Measurements from ENCODE around the gene ETV4. TPM values are rescaled to one million over a fixed set of nuclear protein-coding genes. Genes with fewer than 3 reads are reported as not detected.

The ETV4 gene
- total RNA-seq, 1 donor from 2014 or later = 1.6 TPM

DNA sequence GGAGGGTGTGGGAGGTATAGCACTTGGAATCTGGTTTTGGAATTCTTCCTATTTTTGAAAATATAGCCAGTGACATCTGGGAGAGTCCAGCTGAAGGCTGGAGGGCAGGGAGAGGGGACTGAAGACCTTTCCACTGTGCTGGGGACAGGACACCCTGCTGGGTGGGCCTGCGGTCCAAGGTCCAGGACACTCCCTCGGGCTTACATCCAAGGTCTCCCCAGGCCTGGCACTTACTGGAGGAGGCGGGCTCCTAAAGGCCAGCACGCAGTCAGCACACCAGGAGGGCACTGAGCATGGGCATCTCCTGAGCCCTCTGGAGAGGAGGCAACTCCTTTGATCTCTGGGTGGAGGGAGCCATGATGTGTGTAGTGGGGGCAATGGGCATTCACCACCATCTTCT lies 35.5 kb upstream of the ETV4 start:
- no peak overlapping the region for H3K4me3 ChIP-seq (ENCODE audit: low read length in 3 of 3)
- H3K36me3 ChIP-seq (ENCODE audit: control insufficient read depth in 3 of 3, insufficient read depth in 3 of 3, low read length in 3 of 3) = no peaks in the 10 kb centered on the region
- H3K9ac ChIP-seq (ENCODE audit: low read depth in 1 of 3, low read length in 3 of 3) = no peak overlapping the region
- H3K4me1 ChIP-seq (ENCODE audit: control insufficient read depth in 3 of 3, insufficient read depth in 3 of 3, low read length in 3 of 3) = peaks cover 21 to 30% (median 28%) of the 10 kb centered on the region in 3 donors
- H3K27ac ChIP-seq (ENCODE audit: low read depth, low read length) = peak overlapping the region; percentile 59
- H3K9me3 ChIP-seq (ENCODE audit: control insufficient read depth in 3 of 3, low read length in 3 of 3) = no peaks in the 10 kb centered on the region
- peaks cover 2 to 7% (median 3%) of the 10 kb centered on the region in 3 donors for H3K27me3 ChIP-seq (ENCODE audit: control insufficient read depth in 3 of 3, insufficient read depth in 3 of 3, low read length in 3 of 3)

DNA sequence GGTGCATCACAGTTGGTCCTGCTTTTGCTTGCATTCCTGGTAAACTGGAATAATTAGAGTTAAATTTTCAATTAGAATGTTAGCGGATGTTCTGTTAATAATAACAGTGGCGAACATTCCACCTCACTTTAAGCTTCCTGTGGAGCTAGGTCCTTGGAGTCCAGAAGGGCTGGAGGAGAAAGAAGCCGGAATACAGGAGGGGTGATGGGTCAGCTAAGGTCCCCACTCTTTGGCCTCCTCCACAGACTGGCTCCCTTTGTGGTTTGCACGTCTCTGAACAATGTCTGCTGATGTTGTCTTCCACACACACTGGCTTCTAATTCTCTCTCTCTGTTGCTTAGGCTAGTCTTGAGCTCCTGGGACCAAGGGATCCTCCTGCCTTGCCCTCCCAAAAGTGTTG lies 35.0 kb upstream of the ETV4 start:
- Histone ChIP-seq H3K27ac (ENCODE audit: low read depth, low read length) (peak overlapping the region; percentile 59), H3K4me1 (ENCODE audit: control insufficient read depth in 3 of 3, insufficient read depth in 3 of 3, low read length in 3 of 3) (peaks cover 21 to 30% (median 28%) of the 10 kb centered on the region in 3 donors), H3K27me3 (ENCODE audit: control insufficient read depth in 3 of 3, insufficient read depth in 3 of 3, low read length in 3 of 3) (peaks cover 2 to 7% (median 3%) of the 10 kb centered on the region in 3 donors), H3K9me3 (ENCODE audit: control insufficient read depth in 3 of 3, low read length in 3 of 3) (no peaks in the 10 kb centered on the region), H3K36me3 (ENCODE audit: control insufficient read depth in 3 of 3, insufficient read depth in 3 of 3, low read length in 3 of 3) (no peaks in the 10 kb centered on the region), H3K9ac (ENCODE audit: low read depth in 1 of 3, low read length in 3 of 3) (no peak overlapping the region), H3K4me3 (ENCODE audit: low read length in 3 of 3) (no peak overlapping the region)

DNA sequence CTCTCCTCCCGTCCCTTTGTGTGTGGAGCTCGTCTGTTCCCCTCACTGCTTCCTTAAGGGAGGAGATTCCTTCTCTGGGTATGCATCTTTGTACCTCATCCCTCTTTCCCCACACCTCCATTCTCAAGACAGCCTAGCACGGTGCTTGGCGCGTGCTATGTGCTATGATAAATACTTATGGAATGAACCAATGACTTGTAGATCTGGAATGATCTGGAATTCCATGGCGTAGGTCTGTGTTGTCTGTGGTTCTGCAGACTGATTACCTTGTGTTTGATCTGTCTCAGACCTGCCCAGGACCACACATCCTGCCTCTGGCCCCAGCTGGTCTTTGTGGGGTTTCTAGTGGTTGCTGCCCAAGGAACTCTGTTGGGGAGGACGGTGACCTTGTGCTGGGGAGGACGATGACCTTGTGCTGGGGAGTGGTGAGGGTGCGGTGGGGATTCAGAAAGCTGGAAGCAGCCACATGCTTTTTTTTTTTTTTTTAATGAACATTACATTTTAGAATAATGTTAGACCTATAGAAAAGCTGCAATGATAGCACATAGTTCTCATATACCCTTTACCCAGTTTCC lies 33.5 kb upstream of the ETV4 start:
- H3K4me3 ChIP-seq (ENCODE audit: low read length in 3 of 3) = no peak overlapping the region
- H3K4me1 ChIP-seq (ENCODE audit: control insufficient read depth in 3 of 3, insufficient read depth in 3 of 3, low read length in 3 of 3) = peaks cover 21 to 30% (median 28%) of the 10 kb centered on the region in 3 donors
- peaks cover 2 to 7% (median 2%) of the 10 kb centered on the region in 3 donors for H3K27me3 ChIP-seq (ENCODE audit: control insufficient read depth in 3 of 3, insufficient read depth in 3 of 3, low read length in 3 of 3)
- H3K27ac ChIP-seq (ENCODE audit: low read depth, low read length) = no peak overlapping the region
- no peaks in the 10 kb centered on the region for H3K36me3 ChIP-seq (ENCODE audit: control insufficient read depth in 3 of 3, insufficient read depth in 3 of 3, low read length in 3 of 3)
- no peak overlapping the region for H3K9ac ChIP-seq (ENCODE audit: low read depth in 1 of 3, low read length in 3 of 3)
- no peaks in the 10 kb centered on the region for H3K9me3 ChIP-seq (ENCODE audit: control insufficient read depth in 3 of 3, low read length in 3 of 3)

DNA sequence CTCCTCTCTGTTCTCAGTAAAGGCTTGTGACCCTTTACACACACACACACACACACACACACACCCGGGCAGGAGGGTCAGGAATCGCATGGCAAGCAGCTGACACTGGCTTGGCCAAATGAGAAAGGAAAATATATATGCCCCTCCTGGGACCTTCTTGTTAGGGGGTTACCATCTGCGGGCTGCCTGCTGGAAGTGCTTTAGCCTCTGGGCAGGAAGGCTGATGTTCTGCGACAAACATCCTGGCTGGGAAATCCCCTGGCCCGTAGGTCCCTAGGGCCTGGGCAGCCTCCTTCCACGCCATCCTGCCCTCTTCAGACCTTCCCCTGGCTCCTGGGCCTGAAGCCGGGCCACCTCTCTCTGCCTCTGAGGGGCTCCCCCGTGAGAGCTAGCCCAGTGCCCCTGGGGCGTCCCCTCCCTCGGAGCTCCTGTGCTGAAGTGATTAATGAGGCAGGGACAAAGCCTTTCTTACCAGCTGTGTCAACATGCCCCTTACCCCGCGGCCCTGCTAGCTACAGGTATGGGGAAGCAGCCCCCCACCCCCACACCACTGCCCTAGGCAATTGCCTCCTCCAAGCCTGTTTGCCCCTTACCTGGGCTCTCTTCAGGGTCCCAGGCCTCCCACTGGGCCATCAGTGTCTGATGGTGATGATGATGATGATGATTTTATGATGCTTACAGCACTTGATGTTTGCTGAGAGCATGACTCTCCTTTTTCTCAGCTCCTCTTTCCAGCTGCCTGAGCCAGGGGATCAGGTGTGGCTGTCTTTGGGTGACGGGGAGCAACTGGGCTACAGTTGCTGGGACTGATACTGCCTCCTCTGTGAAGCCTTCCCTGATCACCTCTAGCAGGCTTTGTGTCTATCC lies 32.8 kb upstream of the ETV4 start:
- peaks cover 0 to 7% (median 2%) of the 10 kb centered on the region in 3 donors for H3K27me3 ChIP-seq (ENCODE audit: control insufficient read depth in 3 of 3, insufficient read depth in 3 of 3, low read length in 3 of 3)
- H3K36me3 ChIP-seq (ENCODE audit: control insufficient read depth in 3 of 3, insufficient read depth in 3 of 3, low read length in 3 of 3) = no peaks in the 10 kb centered on the region
- H3K4me3 ChIP-seq (ENCODE audit: low read length in 3 of 3) = no peak overlapping the region
- H3K4me1 ChIP-seq (ENCODE audit: control insufficient read depth in 3 of 3, insufficient read depth in 3 of 3, low read length in 3 of 3) = peaks cover 21 to 30% (median 28%) of the 10 kb centered on the region in 3 donors
- H3K27ac ChIP-seq (ENCODE audit: low read depth, low read length) = peak overlapping the region; percentile 11
- no peaks in the 10 kb centered on the region for H3K9me3 ChIP-seq (ENCODE audit: control insufficient read depth in 3 of 3, low read length in 3 of 3)
- H3K9ac ChIP-seq (ENCODE audit: low read depth in 1 of 3, low read length in 3 of 3) = peak overlapping the region; percentile 10 to 45 (median 15)

DNA sequence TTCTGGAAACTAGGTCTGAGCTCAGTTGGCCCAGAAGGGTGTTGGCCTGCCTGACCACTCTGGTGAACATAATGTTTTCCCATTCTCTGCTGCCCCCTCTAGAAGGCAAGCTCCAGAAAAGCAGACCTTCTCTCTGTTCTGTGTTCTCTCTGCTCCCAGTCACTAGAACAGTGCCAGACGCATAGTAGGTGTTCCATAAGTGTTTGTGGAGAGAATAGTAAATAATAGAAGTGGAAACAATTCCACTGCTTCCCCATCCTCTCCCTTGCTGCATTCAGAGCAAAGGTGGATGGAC lies 32.2 kb upstream of the ETV4 start:
- Histone ChIP-seq H3K4me1 (ENCODE audit: control insufficient read depth in 3 of 3, insufficient read depth in 3 of 3, low read length in 3 of 3) (peaks cover 21 to 30% (median 28%) of the 10 kb centered on the region in 3 donors), H3K9ac (ENCODE audit: low read depth in 1 of 3, low read length in 3 of 3) (peak overlapping the region; percentile 10 to 45 (median 15)), H3K27me3 (ENCODE audit: control insufficient read depth in 3 of 3, insufficient read depth in 3 of 3, low read length in 3 of 3) (peaks cover 0 to 7% (median 2%) of the 10 kb centered on the region in 3 donors), H3K36me3 (ENCODE audit: control insufficient read depth in 3 of 3, insufficient read depth in 3 of 3, low read length in 3 of 3) (no peaks in the 10 kb centered on the region), H3K4me3 (ENCODE audit: low read length in 3 of 3) (no peak overlapping the region), H3K27ac (ENCODE audit: low read depth, low read length) (peak overlapping the region; percentile 1), H3K9me3 (ENCODE audit: control insufficient read depth in 3 of 3, low read length in 3 of 3) (no peaks in the 10 kb centered on the region)

DNA sequence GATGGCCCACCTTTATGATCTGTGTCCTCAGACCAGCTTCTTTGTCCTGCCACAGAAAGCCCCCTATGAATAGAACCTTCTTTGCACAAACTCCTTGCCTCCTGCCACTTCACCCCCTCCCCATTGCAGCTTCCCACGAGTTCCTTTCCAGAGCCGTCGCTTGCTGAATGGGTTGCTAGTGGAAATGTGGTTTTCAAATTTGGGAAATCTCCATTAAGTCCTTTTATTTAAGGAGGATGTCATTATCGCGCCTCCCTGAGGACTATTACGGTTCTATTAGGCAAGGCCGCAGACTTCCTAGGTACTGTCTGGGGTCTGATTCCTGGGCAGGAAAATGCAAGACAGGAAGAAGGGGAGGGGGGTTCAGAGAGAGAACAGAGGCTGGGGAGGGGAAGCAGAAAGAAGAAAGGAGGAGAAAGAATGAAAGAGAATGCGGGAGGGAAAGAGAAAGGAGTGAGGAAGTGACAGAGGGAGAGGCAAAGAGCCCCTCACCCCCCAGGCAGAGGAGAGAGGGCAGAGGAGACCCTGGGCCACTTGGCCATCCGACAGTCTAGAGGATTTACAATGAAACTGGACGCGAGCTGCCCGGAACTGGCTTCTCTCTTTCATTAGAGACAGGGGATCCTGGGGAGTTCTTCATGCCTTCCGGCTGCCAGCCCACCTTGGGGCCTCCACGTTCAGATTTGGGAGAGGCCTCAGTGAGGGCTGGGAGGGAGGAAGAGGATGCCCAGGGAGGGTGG lies 31.7 kb upstream of the ETV4 start:
- H3K27me3 ChIP-seq (ENCODE audit: control insufficient read depth in 3 of 3, insufficient read depth in 3 of 3, low read length in 3 of 3) = peaks cover 0 to 7% (median 2%) of the 10 kb centered on the region in 3 donors
- no peaks in the 10 kb centered on the region for H3K9me3 ChIP-seq (ENCODE audit: control insufficient read depth in 3 of 3, low read length in 3 of 3)
- no peaks in the 10 kb centered on the region for H3K36me3 ChIP-seq (ENCODE audit: control insufficient read depth in 3 of 3, insufficient read depth in 3 of 3, low read length in 3 of 3)
- H3K9ac ChIP-seq (ENCODE audit: low read depth in 1 of 3, low read length in 3 of 3) = peak overlapping the region in 1 of 3 donors; percentile 45
- peak overlapping the region; percentile 1 for H3K27ac ChIP-seq (ENCODE audit: low read depth, low read length)
- peaks cover 21 to 30% (median 28%) of the 10 kb centered on the region in 3 donors for H3K4me1 ChIP-seq (ENCODE audit: control insufficient read depth in 3 of 3, insufficient read depth in 3 of 3, low read length in 3 of 3)
- no peak overlapping the region for H3K4me3 ChIP-seq (ENCODE audit: low read length in 3 of 3)

DNA sequence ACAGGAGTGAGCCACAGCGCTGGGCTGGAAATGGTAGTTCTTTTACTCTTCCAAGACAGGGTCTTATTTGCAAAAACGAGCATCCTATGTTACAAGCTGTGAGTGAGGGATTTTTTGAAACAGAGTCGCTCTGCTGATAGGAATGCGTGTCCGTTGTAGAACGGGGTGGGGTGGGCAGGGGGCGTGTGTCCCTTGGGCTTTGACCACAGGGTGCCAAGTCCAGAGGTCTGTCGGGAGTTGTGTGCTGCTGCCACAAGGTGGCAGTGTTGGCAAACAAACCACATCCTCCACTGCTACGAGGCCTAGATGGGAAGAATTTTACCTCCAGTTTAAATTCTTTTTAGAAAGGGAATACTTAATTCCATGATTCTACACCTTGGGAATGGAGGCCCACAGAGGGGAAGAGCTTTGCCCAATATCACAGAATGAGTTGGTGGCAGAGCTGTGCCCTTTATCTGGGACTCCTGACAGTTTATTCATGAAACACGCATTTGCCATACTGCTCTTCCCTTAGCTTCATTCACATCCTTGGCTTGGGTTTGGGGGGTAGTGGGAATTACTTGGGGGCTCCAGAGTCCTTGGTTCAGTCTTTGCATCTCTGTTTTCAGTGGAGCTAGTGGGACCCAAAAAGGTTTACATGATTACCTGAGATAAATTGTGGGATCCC lies 30.6 kb upstream of the ETV4 start:
- Histone ChIP-seq H3K36me3 (ENCODE audit: control insufficient read depth in 3 of 3, insufficient read depth in 3 of 3, low read length in 3 of 3) (no peaks in the 10 kb centered on the region), H3K27ac (ENCODE audit: low read depth, low read length) (no peak overlapping the region), H3K9me3 (ENCODE audit: control insufficient read depth in 3 of 3, low read length in 3 of 3) (no peaks in the 10 kb centered on the region), H3K4me1 (ENCODE audit: control insufficient read depth in 3 of 3, insufficient read depth in 3 of 3, low read length in 3 of 3) (peaks cover 20 to 29% (median 27%) of the 10 kb centered on the region in 3 donors), H3K9ac (ENCODE audit: low read depth in 1 of 3, low read length in 3 of 3) (no peak overlapping the region), H3K4me3 (ENCODE audit: low read length in 3 of 3) (no peak overlapping the region), H3K27me3 (ENCODE audit: control insufficient read depth in 3 of 3, insufficient read depth in 3 of 3, low read length in 3 of 3) (peaks cover 0 to 4% (median 2%) of the 10 kb centered on the region in 3 donors)

DNA sequence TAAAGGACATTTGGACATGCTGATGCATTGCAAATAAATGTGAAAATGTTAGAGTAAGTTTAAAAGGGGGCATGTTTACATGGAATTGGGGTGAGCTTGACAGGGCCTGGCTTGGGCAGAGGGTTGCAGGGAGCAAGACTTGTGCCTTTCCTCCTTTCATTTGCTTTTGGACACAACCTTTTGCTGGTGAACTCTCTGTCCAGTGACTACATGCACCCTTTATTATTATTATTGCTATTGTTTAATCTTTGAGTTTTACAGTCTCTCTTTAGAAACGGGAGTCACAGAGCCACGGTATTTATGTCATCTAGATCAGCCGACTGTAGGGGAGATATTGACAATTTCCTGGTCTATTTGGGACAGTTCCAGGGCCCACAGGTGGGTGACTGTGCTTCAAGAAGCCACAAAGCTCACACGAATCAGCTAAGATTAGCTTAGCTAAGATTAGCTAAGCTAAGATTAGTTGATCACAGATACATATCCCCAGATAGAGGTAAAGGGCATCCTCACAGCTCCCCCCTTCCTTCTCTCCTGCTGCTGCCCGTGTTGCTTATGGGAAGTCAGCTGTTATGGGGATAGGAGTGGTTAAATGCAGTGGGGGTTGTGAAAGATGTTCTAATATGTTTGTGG lies 28.9 kb upstream of the ETV4 start:
- no peaks in the 10 kb centered on the region for H3K9me3 ChIP-seq (ENCODE audit: control insufficient read depth in 3 of 3, low read length in 3 of 3)
- no peak overlapping the region for H3K4me3 ChIP-seq (ENCODE audit: low read length in 3 of 3)
- H3K27me3 ChIP-seq (ENCODE audit: control insufficient read depth in 3 of 3, insufficient read depth in 3 of 3, low read length in 3 of 3) = peaks cover 0 to 4% (median 2%) of the 10 kb centered on the region in 3 donors
- no peak overlapping the region for H3K9ac ChIP-seq (ENCODE audit: low read depth in 1 of 3, low read length in 3 of 3)
- H3K27ac ChIP-seq (ENCODE audit: low read depth, low read length) = no peak overlapping the region
- H3K36me3 ChIP-seq (ENCODE audit: control insufficient read depth in 3 of 3, insufficient read depth in 3 of 3, low read length in 3 of 3) = no peaks in the 10 kb centered on the region
- H3K4me1 ChIP-seq (ENCODE audit: control insufficient read depth in 3 of 3, insufficient read depth in 3 of 3, low read length in 3 of 3) = peaks cover 13 to 18% (median 16%) of the 10 kb centered on the region in 3 donors

DNA sequence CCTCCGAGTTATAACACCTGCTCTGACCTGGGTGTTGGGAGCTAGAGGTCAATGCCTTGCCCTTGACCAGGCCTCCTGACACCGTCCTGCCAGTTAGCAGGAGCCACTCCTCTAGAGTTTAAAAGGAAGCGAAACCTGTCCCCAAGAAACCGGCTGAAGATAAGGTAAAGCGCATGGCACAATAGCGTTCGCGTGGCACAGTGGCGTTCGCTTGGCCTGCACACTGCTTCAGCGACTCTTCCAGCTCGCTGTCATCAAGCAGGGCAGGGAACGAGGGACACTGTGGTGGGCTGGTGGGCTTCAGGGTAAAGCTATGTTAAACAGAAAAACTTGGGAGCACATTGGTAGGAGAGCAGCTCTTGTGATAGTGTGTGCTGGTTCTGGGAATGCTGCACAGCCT lies 28.2 kb upstream of the ETV4 start:
- Histone ChIP-seq H3K27me3 (ENCODE audit: control insufficient read depth in 3 of 3, insufficient read depth in 3 of 3, low read length in 3 of 3) (peaks cover 0 to 2% (median 2%) of the 10 kb centered on the region in 3 donors), H3K9me3 (ENCODE audit: control insufficient read depth in 3 of 3, low read length in 3 of 3) (no peaks in the 10 kb centered on the region), H3K36me3 (ENCODE audit: control insufficient read depth in 3 of 3, insufficient read depth in 3 of 3, low read length in 3 of 3) (no peaks in the 10 kb centered on the region), H3K4me1 (ENCODE audit: control insufficient read depth in 3 of 3, insufficient read depth in 3 of 3, low read length in 3 of 3) (peaks cover 13 to 14% (median 13%) of the 10 kb centered on the region in 3 donors), H3K9ac (ENCODE audit: low read depth in 1 of 3, low read length in 3 of 3) (no peak overlapping the region), H3K27ac (ENCODE audit: low read depth, low read length) (no peak overlapping the region), H3K4me3 (ENCODE audit: low read length in 3 of 3) (no peak overlapping the region)
